DOHH2 (cell line): ENCODE data around the gene CNIH2.

ENCODE experiments used
- CTCF ChIP-seq: fragments of 200-600 bp; sonication (generic); IDR thresholded peaks from one replicate; pipeline ENCODE4 v1.5.1; 2014; ENCODE audit warnings: antibody characterized with exemption, mild to moderate bottlenecking, low read depth, low read length; ENCODE audit not compliant: poor library complexity, severe bottlenecking
- EZH2phosphoT487 ChIP-seq: fragments of 200-600 bp; sonication (generic); IDR thresholded peaks from 2 replicates; pipeline ENCODE4 v1.6.1; 2017; ENCODE audit warnings: borderline replicate concordance, mild to moderate bottlenecking, antibody characterized with exemption, low read length, moderate library complexity, mixed read lengths

GRCh38 chr11:66277471-66278362, at the start of gene CNIH2:
- no peak for TF ChIP-seq CTCF
- no peak for TF ChIP-seq EZH2phosphoT487
